Fibroblast of lung (primary cell): Measurements from ENCODE around the gene SIRPB1.

ENCODE experiments used
- CTCF ChIP-seq, 2 donors: IDR thresholded peaks in 1 of 2; conservative IDR thresholded peaks in 1 of 2; 1 replicate in 1 of 2; 2 replicates in 1 of 2; pipeline ENCODE4 v1.5.1; 2011 to 2012; ENCODE audit warnings: low read length in 2 of 2, control low read depth in 1 of 2, inconsistent platforms in 1 of 2, low read depth in 1 of 2, mild to moderate bottlenecking in 1 of 2
- EZH2 ChIP-seq: IDR thresholded peaks from 2 replicates; pipeline ENCODE4 v1.5.1; 2012; ENCODE audit warnings: low read length, control low read depth, mild to moderate bottlenecking; ENCODE audit errors: missing control alignments

GRCh38 chr20:1669304-1669703 is 49.5 kb upstream of the SIRPB1 start:
- TF ChIP-seq CTCF (conservative IDR thresholded peaks at IDR 0.05 in 1 of 2, IDR thresholded peaks at IDR 0.05 in 1 of 2; ENCODE audit: low read depth in 1 of 2, low read length in 2 of 2) (no peak), EZH2 (no peak)
